GM23248 (cell line): ENCODE results near the gene CUZD1.

ENCODE experiments used
- EZH2 ChIP-seq: fragments of 200-600 bp; sonication (generic); IDR thresholded peaks from 2 replicates; pipeline ENCODE4 v1.6.1; 2018; ENCODE audit warnings: antibody characterized with exemption, mild to moderate bottlenecking; ENCODE audit not compliant: insufficient read depth, poor library complexity, severe bottlenecking
- EZH2phosphoT487 ChIP-seq: fragments of 200-600 bp; sonication (generic); IDR thresholded peaks from 2 replicates; pipeline ENCODE4 v1.6.1; 2018; ENCODE audit warnings: antibody characterized with exemption, moderate library complexity, mild to moderate bottlenecking, low read depth; ENCODE audit not compliant: insufficient read depth

- no peak for TF ChIP-seq EZH2
- TF ChIP-seq EZH2phosphoT487, result no peak
Measured at GRCh38 chr10:122878799-122879338, 33.2 kb upstream of the CUZD1 start.
